ENCODE data around the gene CLDN34. TPM values are rescaled to one million over a fixed set of nuclear protein-coding genes. Genes with fewer than 3 reads are reported as not detected.
A peak's percentile ranks its signal among the peaks of the same experiment; 100 is the strongest.

Gene CLDN34
- polyA plus RNA-seq, 4 donors = 0.09 TPM; not detected in 3

GRCh38 chrX:10014462-10015354, 47.5 kb downstream of the CLDN34 start:
- peak in 2 of 4 donors; percentile 69 to 70 for DNase-seq (ENCODE audit: low read depth in 4 of 4, low spot score in 2 of 4)

DNA sequence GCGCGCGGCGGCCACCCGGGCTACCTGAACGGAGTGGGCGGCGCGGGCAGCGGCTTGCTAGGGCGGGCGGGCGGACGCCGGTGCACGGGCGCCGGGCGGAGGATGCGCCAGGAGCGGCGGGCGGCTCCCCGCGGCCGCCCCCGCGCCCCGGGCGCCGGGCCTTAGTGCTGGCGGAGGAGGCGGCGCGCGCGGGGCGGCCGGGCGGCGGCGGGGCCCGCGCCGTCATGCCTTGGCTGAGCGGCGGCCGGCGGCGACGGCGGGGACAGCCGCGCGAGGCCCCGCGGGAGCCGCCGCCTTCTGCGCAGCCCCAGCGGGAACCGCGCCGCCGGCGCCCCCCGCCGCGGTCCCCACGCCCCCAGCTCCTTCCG, 48.2 kb downstream of the CLDN34 start:
- DNase-seq (ENCODE audit: low read depth in 4 of 4, low spot score in 2 of 4) = no peak

GRCh38 chrX:10015723-10016518, 48.8 kb downstream of the CLDN34 start:
- DNase-seq (ENCODE audit: low read depth in 4 of 4, low spot score in 2 of 4) = no peak

- no peak for DNase-seq (ENCODE audit: low read depth in 4 of 4, low spot score in 2 of 4)
These were observed 49.5 kb downstream of the CLDN34 start for GRCh38 chrX:10016519-10017132.

- no peak for DNase-seq (ENCODE audit: low read depth in 4 of 4, low spot score in 2 of 4)
These were observed 50.7 kb downstream of the CLDN34 start for GRCh38 chrX:10017872-10018271.

Other genes starting within 250 kb of the CLDN34 start
- 10 to 100 TPM; 11.9 to 14.4 (median 13.8) TPM for gene GPR143, start 201.5 kb upstream of the CLDN34 start, polyA plus RNA-seq (ENCODE audit: insufficient read length in 4 of 4)
- gene SHROOM2, start 180.9 kb upstream of the CLDN34 start, polyA plus RNA-seq (ENCODE audit: insufficient read length in 4 of 4) = 10 to 100 TPM; 17.4 to 20.5 (median 18.1) TPM
- 1 to 10 TPM; 4.4 to 5.8 (median 5.3) TPM for gene CLCN4, start 189.6 kb downstream of the CLDN34 start, polyA plus RNA-seq (ENCODE audit: insufficient read length in 4 of 4)